Spinal cord (tissue), 10 donors: Measurements from ENCODE around the gene MYBPH. TPM values are rescaled to one million over a fixed set of nuclear protein-coding genes. Genes with fewer than 3 reads are reported as not detected.

Experiments used
- DNase-seq, 6 donors: peaks; one replicate each; pipeline versions ENCODE4 v3.0.0 to v3.0.0-alpha.2; 2013 to 2015; ENCODE audit warnings: low spot score in 6 of 6, low read depth in 4 of 6
- H3K27ac ChIP-seq: one replicate; pipeline ENCODE4 v1.5.1; 2013; ENCODE audit warnings: low read depth, low read length, control low read depth
- H3K27me3 ChIP-seq: one replicate; pipeline ENCODE4 v1.6.1; 2013; ENCODE audit warnings: low read length; ENCODE audit not compliant: control insufficient read depth, insufficient read depth
- H3K36me3 ChIP-seq: one replicate; pipeline ENCODE4 v1.6.1; 2013; ENCODE audit warnings: low read length; ENCODE audit not compliant: control insufficient read depth, insufficient read depth
- H3K4me1 ChIP-seq: one replicate; pipeline ENCODE4 v1.6.1; 2013; ENCODE audit warnings: low read length; ENCODE audit not compliant: control insufficient read depth, insufficient read depth
- H3K4me3 ChIP-seq: one replicate; pipeline ENCODE4 v1.5.1; 2013; ENCODE audit warnings: low read depth, low read length, control low read depth
- H3K9me3 ChIP-seq: one replicate; pipeline ENCODE4 v1.6.1; 2013; ENCODE audit warnings: low read length; ENCODE audit not compliant: control insufficient read depth, insufficient read depth
- WGBS: methylation state at CpG from one replicate; pipeline ENCODE4 v1.1.5; 2013; ENCODE audit warnings: missing lambda C conversion rate; ENCODE audit not compliant: insufficient coverage; 5-methylcytosine and 5-hydroxymethylcytosine counted together
- polyA plus RNA-seq, 2 donors: library from polyadenylated mRNA; unstranded; fragments of 120-200 nt; gene quantifications; one replicate each; pipeline ENCODE4 v1.2.1, GENCODE V29; 2013; ENCODE audit not compliant: insufficient read length in 2 of 2
- total RNA-seq, 2 donors: library from RNA; depleted of rRNA in 1 of 2; stranded (reverse); fragments of 120-200 nt in 1 of 2; fragments of >200 nt in 1 of 2; gene quantifications; one replicate each; pipeline versions ENCODE4 v1.2.3 to v1.2.4, GENCODE V29; 2013 to 2014
- donor health status: healthy.

MYBPH gene
- total and polyA plus RNA-seq, 4 donors = 0.06 to 0.35 (median 0.24) TPM; not detected in 1

- H3K27ac ChIP-seq = no peak overlapping the region
- DNase-seq = no peak
Measured at GRCh38 chr1:203174324-203174985, 1.2 kb downstream of the MYBPH start.

DNA sequence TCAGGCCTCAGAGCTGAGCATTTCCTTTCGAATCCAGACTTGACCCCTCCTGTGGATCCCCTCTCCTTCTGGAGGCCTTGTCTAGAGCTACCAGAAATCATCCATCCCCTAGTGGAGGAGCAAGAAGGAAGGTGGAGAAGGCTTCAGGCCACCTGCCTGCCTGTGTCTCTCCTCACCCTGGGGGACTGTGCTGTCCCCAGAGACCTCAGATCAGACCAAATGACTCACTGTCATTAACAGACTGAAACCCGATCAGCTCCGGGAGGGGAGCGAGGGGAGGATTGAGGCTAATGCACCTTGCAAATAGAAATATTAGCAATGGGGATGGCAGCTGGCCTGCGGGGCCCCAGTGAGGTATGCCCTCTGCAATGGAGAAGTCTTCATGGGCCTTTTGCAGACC is 2.1 kb downstream of the MYBPH start:
- Histone ChIP-seq H3K4me1 (peaks cover 11% of the 10 kb centered on the region), H3K27me3 (no peaks in the 10 kb centered on the region), H3K4me3 (no peak overlapping the region), H3K27ac (no peak overlapping the region), H3K36me3 (peaks cover 18% of the 10 kb centered on the region), H3K9me3 (no peaks in the 10 kb centered on the region)
- no peak for DNase-seq
- 90% methylated on average over 4 of the region's 5 CpGs for WGBS

More at GRCh38 chr1:203174324-203174985, 1.2 kb downstream of the MYBPH start:
- 83% methylated on average over 10 of the region's 12 CpGs for WGBS
- Histone ChIP-seq H3K4me3 (no peak overlapping the region), H3K4me1 (peaks cover 11% of the 10 kb centered on the region), H3K36me3 (peaks cover 13% of the 10 kb centered on the region), H3K27me3 (no peaks in the 10 kb centered on the region), H3K9me3 (no peaks in the 10 kb centered on the region)

DNA sequence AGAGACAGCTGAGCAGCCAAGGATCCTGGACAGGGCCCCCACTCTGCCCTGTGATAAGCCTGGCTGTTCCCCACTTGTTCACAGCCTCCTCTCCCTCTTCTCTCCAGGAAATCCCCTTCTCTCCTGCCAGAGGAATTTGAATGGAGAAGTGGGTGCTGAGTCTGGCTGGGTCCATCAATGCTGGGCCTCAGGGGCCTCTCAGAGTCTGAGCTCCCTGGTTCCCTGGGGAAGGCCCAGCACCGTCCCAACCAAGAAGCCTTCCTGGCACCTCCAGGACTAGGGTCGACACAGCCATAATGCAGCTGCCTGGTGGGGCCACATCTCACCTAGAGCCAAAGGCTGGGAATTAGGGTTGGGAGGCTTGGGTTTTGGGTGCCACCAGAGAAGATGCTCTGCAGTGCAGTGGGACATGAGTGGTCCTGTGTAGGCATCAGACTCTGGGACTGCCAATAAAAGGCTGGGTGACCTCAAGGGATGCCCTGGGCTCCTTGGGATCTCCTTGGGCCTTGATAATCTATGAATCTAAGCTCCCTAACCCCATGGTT is 2.5 kb downstream of the MYBPH start:
- 89% methylated on average over 2 of the region's 2 CpGs for WGBS

DNA sequence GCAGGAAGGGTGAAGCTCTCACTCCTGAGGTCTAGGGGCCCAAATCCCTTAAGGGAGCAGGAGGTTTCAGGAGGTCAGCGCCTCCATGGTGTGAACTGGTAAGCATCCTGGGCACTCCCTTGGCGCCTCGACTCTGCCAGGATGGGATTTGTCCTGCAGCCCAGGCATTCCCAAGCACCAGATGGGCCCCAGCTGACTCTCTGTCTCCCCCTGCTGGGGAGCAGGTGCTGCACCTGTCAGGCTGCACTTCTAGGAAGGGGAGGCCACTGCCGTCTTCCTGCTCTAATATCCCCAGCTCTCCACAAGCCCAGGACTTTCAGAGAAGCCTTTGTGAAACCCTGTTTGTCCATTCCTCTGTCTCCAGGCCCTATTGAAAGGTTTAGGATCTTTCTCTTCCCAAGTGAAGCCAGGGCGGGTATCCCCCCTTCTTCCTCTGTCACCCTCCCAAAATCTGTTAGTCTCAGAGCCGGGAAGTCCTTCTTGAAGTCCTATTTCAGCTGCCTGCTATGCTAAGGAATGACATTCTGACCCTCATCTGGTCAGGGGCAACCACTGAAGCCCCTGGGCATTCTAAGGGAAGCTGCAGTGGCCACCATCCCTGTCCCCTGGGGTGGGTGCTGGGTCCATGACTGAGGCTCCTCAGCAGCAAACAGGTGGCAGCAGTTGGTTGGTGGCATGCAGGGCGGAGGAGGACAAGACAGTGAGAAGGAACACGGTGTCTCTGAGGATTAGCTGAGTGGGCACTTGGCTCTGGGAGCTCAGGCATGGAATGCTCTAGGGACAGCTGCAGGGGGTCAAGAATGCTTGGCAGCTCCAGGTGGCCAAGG is 3.2 kb downstream of the MYBPH start:
- peak in 1 of 6 donors; percentile 28 for DNase-seq
- Histone ChIP-seq H3K27me3 (no peaks in the 10 kb centered on the region), H3K9me3 (no peaks in the 10 kb centered on the region), H3K27ac (no peak overlapping the region), H3K36me3 (peaks cover 29% of the 10 kb centered on the region), H3K4me1 (peaks cover 9% of the 10 kb centered on the region), H3K4me3 (no peak overlapping the region)
- WGBS = 63% methylated on average over 8 of the region's 8 CpGs

More for the DNA sequence above, 2.5 kb downstream of the MYBPH start:
- no peaks in the 10 kb centered on the region for H3K27me3 ChIP-seq
- peaks cover 23% of the 10 kb centered on the region for H3K36me3 ChIP-seq
- H3K27ac ChIP-seq = no peak overlapping the region
- no peak overlapping the region for H3K4me3 ChIP-seq
- no peak for DNase-seq
- H3K4me1 ChIP-seq = peaks cover 11% of the 10 kb centered on the region
- H3K9me3 ChIP-seq = no peaks in the 10 kb centered on the region

DNA sequence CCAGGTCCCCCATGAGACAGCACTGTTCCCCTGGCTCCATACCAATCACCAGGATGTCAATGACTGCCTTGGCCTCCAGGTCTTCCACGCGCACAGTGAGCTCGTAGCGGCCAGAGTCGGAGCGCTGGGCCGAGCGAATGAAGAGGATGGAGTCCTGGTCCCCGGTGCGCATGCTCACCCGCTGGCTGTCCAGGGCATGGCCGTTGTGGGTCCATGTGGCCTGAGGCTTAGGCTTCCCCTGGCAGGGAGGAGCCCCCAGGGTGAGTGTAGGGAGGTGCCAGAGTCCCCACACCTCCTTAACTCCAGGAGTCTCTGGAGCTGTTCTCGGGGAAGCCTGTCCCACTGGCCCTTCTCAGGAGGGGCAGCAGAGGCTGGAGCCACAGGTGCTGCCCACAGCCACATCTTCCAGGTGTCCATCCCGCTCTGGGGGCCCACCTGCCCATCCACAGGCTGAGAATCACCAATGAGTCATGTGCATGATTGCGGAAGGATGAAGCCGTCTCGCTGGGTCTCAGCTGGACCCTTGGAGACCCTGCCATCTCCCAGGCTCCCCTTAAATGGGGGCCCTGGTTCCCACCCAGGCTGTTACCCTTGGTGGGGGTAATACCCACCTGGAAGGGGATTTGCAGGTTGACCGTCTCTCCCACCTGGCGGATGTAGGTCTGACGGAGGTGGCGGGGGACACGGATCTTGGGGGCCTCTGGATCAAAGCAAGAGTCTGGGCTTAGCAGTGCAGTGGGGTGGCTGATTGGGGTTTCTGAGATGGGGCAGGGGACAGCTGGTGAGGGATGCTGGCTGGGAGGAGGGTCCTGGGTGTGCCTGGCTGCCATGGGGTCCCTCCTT is 4.1 kb downstream of the MYBPH start:
- Histone ChIP-seq H3K27ac (no peak overlapping the region), H3K4me3 (no peak overlapping the region)
- DNase-seq = no peak

GRCh38 chr1:203170625-203171330 is 4.8 kb downstream of the MYBPH start:
- H3K4me3 ChIP-seq = no peak overlapping the region
- no peaks in the 10 kb centered on the region for H3K9me3 ChIP-seq
- H3K4me1 ChIP-seq = peaks cover 5% of the 10 kb centered on the region
- no peaks in the 10 kb centered on the region for H3K27me3 ChIP-seq
- DNase-seq = no peak
- peaks cover 42% of the 10 kb centered on the region for H3K36me3 ChIP-seq
- 90% methylated on average over 8 of the region's 8 CpGs for whole genome bisulfite sequencing
- no peak overlapping the region for H3K27ac ChIP-seq

More for the DNA sequence above, 4.1 kb downstream of the MYBPH start:
- Histone ChIP-seq H3K4me1 (peaks cover 5% of the 10 kb centered on the region), H3K36me3 (peaks cover 34% of the 10 kb centered on the region), H3K9me3 (no peaks in the 10 kb centered on the region), H3K27me3 (no peaks in the 10 kb centered on the region)
- WGBS = 95% methylated on average over 22 of the region's 22 CpGs

GRCh38 chr1:203169770-203170520 is 5.7 kb downstream of the MYBPH start:
- H3K27ac ChIP-seq = no peak overlapping the region
- no peak for DNase-seq
- WGBS = 90% methylated on average over 12 of the region's 21 CpGs

DNA sequence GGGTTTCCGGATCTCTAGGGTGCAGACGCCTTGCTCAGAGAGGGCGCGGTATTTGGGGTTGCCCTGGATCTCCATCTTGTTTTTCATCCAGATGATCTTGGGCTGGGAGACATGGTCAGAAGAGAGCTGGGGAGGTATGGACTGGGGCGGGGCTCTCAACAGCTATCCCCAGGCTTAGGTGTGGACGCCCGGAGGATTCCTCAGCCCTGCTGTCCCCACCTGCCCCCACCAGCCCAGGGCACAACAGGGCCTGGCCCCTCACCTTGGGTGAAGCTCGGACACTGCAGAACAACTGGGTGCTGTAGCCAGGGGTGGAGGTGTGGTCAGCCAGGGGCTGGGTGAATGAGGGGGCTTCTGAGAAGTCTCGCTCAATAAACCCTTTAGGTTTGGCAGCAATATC is 6.6 kb downstream of the MYBPH start:
- no peak overlapping the region for H3K4me3 ChIP-seq
- WGBS = 95% methylated on average over 3 of the region's 9 CpGs
- no peaks in the 10 kb centered on the region for H3K4me1 ChIP-seq
- no peaks in the 10 kb centered on the region for H3K27me3 ChIP-seq
- H3K9me3 ChIP-seq = no peaks in the 10 kb centered on the region
- DNase-seq = no peak
- H3K36me3 ChIP-seq = peaks cover 51% of the 10 kb centered on the region
- no peak overlapping the region for H3K27ac ChIP-seq

More at GRCh38 chr1:203169770-203170520, 5.7 kb downstream of the MYBPH start:
- Histone ChIP-seq H3K9me3 (no peaks in the 10 kb centered on the region), H3K4me3 (no peak overlapping the region), H3K27me3 (no peaks in the 10 kb centered on the region), H3K36me3 (peaks cover 50% of the 10 kb centered on the region), H3K4me1 (no peaks in the 10 kb centered on the region)
